Spleen (tissue), 11 donors: ENCODE results near the gene SAE1. TPM values are rescaled to one million over a fixed set of nuclear protein-coding genes. Genes with fewer than 3 reads are reported as not detected.
"Not testable (repeated sequence)": the region's sequence is repeated elsewhere in the genome, so short reads cannot be mapped to it uniquely, and the experiment has no call there.

Experiments used
- DNase-seq: peaks from one replicate; pipeline ENCODE4 v3.0.0-alpha.2; 2020
- H3K27ac ChIP-seq, 8 donors: fragments of 200-600 bp; sonication (generic) in 7 of 8; 1 replicate in 4 of 8; 2 replicates in 4 of 8; pipeline versions ENCODE4 v1.5.0 to v1.8.0; 2016 to 2021; ENCODE audit warnings: inconsistent platforms in 4 of 8, mild to moderate bottlenecking in 4 of 8, moderate library complexity in 1 of 8
- H3K27me3 ChIP-seq, 7 donors: fragments of 200-600 bp; sonication (generic) in 6 of 7; replicated peaks in 1 of 7; 1 replicate in 4 of 7; 2 replicates in 3 of 7; pipeline versions ENCODE4 v1.5.0 to v1.8.0; 2016 to 2021; ENCODE audit warnings: inconsistent platforms in 3 of 7, mild to moderate bottlenecking in 1 of 7
- H3K36me3 ChIP-seq, 6 donors: fragments of 200-600 bp; sonication (generic) in 5 of 6; 1 replicate in 4 of 6; 2 replicates in 2 of 6; pipeline versions ENCODE4 v1.5.0 to v1.8.0; 2016 to 2021; ENCODE audit warnings: inconsistent platforms in 2 of 6
- H3K4me1 ChIP-seq, 6 donors: fragments of 200-600 bp; sonication (generic) in 5 of 6; 1 replicate in 3 of 6; 2 replicates in 3 of 6; pipeline versions ENCODE4 v1.5.0 to v1.8.0; 2016 to 2021; ENCODE audit warnings: inconsistent platforms in 3 of 6
- H3K4me3 ChIP-seq, 8 donors: fragments of 200-600 bp; sonication (generic) in 7 of 8; 1 replicate in 4 of 8; 2 replicates in 4 of 8; pipeline versions ENCODE4 v1.5.0 to v1.8.0; 2016 to 2021; ENCODE audit warnings: inconsistent platforms in 4 of 8, mild to moderate bottlenecking in 4 of 8, moderate library complexity in 2 of 8
- H3K9me3 ChIP-seq, 8 donors: fragments of 200-600 bp; sonication (generic) in 7 of 8; 1 replicate in 4 of 8; 2 replicates in 4 of 8; pipeline versions ENCODE4 v1.5.0 to v1.8.0; 2016 to 2021; ENCODE audit warnings: inconsistent platforms in 4 of 8
- CTCF ChIP-seq, 11 experiments: fragments of 200-600 bp in 7 of 11; fragments of 450-650 bp in 4 of 11; sonication (generic) in 4 of 11; IDR thresholded peaks in 8 of 11; conservative IDR thresholded peaks in 3 of 11; 1 replicate in 7 of 11; 2 replicates in 4 of 11; pipeline versions ENCODE4 v1.4.0 to v1.8.0; 2016 to 2021; ENCODE audit warnings: antibody characterized with exemption in 11 of 11, inconsistent platforms in 4 of 11, mild to moderate bottlenecking in 1 of 11
- POLR2A ChIP-seq, 3 donors: fragments of 450-650 bp; IDR thresholded peaks; one replicate each; pipeline ENCODE4 v1.5.1; 2017; ENCODE audit warnings: antibody characterized with exemption in 3 of 3, mild to moderate bottlenecking in 1 of 3
- POLR2AphosphoS5 ChIP-seq, 3 donors: sonication (generic); formaldehyde crosslinking; IDR thresholded peaks; one replicate each; pipeline ENCODE4 v1.5.1; 2017; ENCODE audit warnings: antibody characterized with exemption in 3 of 3
- WGBS, 5 donors: extraction: QIAGEN DNeasy Blood & Tissue Kit in 3 of 5; methylation state at CpG; one replicate each; pipeline versions ENCODE4 v1.1.5 to v1.1.7; 2013 to 2018; 5-methylcytosine and 5-hydroxymethylcytosine counted together
- intact Hi-C: fragments of 100-400 bp; cut with DNase I; formaldehyde crosslinking; loops from one replicate; pipeline ENCODE4 v1.15.0; 2023; ENCODE audit warnings: low total_unique reads
- polyA plus RNA-seq, 3 donors: library from polyadenylated mRNA; stranded (reverse); fragments of 200-250 nt; gene quantifications; one replicate each; pipeline ENCODE4 v1.2.1, GENCODE V29; 2013
- total RNA-seq, 7 donors: library from RNA; depleted of rRNA in 3 of 7; stranded (reverse); fragments of >200 nt in 3 of 7; fragmentation: NEBNext Ultra II Directional in 4 of 7; extraction: Animal tissue kit (Norgen Biotek cat#: 25700) in 4 of 7; gene quantifications; one replicate each; pipeline versions ENCODE4 v1.1.0 to v1.2.1, GENCODE V29; 2016 to 2021
- donor health status: healthy with polysubstance abuse.
- donor health status: DM: no; HTN: no; CAD: no; lungs with moderate emphysema.
- donor health status: DM: no; HTN: no; CAD: no.
- donor health status: Bipolar disorder and iron deficiency.
- donor health status: healthy.
- donor health status: DM: no; HTN: no; CAD: no.
- donor health status: DM: yes; HTN: yes; CAD: no.

The SAE1 gene
- total and polyA plus RNA-seq, 10 donors: 28.1 to 72.4 (median 55.9) TPM

DNA sequence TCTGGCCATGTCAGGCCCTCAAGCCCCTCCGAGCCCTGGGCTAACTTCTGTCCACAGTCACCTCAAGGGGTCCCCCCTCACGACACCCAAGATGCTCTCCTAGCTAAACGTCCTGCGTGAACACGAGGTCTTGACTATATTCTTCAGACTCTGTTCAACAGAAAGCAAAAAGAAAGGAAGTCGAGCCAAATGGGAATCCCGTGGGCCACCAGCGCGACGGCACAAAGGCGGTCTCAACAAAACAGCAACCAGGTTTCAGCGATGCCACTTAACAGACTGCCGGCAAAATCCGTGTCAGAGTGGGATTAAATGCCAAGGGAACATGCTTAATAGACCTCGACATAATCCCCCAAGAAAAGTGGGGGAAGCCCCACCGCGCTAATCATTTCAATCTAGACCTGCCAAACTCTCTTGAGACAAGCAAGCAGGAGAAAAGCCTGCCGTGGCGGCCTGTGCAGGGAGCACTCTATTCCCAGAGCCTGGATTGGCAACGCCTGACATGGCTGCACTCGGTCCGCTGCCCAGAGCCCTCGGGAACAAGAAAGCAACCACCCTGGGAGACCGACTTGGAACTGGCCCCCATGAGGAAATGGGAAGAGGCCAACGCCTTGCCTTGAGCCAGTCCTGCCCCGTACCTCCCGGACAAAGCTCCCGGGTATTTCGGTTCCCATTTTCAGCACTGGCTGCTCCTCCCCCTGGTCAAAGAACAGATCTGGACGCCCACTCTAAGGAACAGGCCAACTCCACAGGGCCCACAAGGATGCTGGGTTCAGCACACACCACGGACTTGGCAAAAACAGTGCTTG, 33.0 kb upstream of the SAE1 start:
- Histone ChIP-seq H3K9me3 (no peaks in the 10 kb centered on the region), H3K36me3 (peaks cover 0 to 63% (median 22%) of the 10 kb centered on the region in 6 donors), H3K27ac (peak overlapping the region in 1 of 8 donors; percentile 86), H3K4me1 (peaks cover 16 to 98% (median 60%) of the 10 kb centered on the region in 6 donors), H3K4me3 (no peak overlapping the region), H3K27me3 (no peaks in the 10 kb centered on the region)
- TF ChIP-seq POLR2AphosphoS5 (IDR thresholded peaks at IDR 0.05): no peak
- TF ChIP-seq POLR2A (IDR thresholded peaks at IDR 0.05): no peak
- TF ChIP-seq CTCF (IDR thresholded peaks at IDR 0.05 in 8 of 11, conservative IDR thresholded peaks at IDR 0.05 in 3 of 11): no peak
- DNase-seq: peak; percentile 62
- intact Hi-C loops: no loop called here
- WGBS, 5 donors: 84 to 94% (median 88%) methylated on average over 26 to 31 of the region's 31 CpGs

DNA sequence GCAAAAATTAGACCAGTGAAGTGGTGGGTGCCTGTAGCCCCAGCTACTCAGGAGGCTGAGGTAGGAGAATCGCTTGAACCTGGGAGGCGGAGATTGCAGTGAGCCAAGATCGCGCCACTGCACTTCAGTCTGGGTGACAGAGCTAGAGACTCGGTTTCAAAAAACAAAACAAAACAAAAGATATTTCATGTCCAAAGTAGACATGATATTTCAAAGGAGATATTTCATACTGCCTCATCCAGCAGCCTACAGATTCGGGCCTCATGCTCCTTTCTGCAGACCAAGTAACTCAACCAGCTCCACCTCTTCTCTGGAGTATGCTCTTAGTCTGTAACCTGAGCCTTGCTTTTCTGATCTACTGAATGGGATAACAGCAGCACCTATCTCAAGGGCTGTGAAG, 32.0 kb upstream of the SAE1 start:
- WGBS, 5 donors: 94 to 97% (median 97%) methylated on average over 6 of the region's 6 CpGs

DNA sequence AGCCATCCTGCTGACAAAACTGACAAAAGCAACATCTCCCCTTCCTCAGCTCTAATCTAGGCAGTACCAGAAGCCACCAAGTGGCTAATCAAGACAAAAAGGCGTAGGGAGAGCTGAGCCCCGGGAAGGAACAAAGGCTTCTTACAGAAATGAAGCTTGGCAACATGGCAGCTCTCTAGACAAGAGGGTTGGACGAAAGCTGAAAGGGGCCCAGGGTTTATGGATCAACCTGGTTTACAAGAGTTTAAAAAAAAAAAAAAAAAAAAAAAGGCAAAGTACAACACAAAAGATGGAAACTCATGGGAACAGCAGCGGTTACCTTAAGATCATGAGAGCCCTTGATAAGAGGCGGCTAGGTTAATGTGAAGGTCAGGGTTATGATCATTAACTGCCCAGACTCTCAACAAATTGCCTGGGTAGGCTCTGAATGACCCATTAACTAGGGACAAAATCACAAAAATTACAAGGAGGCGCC, 31.0 kb upstream of the SAE1 start:
- H3K9me3 ChIP-seq: no peaks in the 10 kb centered on the region
- no peak overlapping the region for H3K27ac ChIP-seq
- intact Hi-C loops: no loop called here
- peaks cover 6 to 97% (median 50%) of the 10 kb centered on the region in 6 donors for H3K4me1 ChIP-seq
- 85 to 93% (median 86%) methylated on average over 6 of the region's 6 CpGs for WGBS, 5 donors
- TF ChIP-seq POLR2A (IDR thresholded peaks at IDR 0.05) (no peak), CTCF (IDR thresholded peaks at IDR 0.05 in 8 of 11, conservative IDR thresholded peaks at IDR 0.05 in 3 of 11) (no peak), POLR2AphosphoS5 (IDR thresholded peaks at IDR 0.05) (no peak)
- no peaks in the 10 kb centered on the region for H3K27me3 ChIP-seq
- H3K4me3 ChIP-seq: no peak overlapping the region
- H3K36me3 ChIP-seq: peaks cover 0 to 49% (median 6%) of the 10 kb centered on the region in 6 donors
- DNase-seq: peak; percentile 14

More for the DNA sequence above, 32.0 kb upstream of the SAE1 start:
- H3K36me3 ChIP-seq: peaks cover 0 to 53% (median 14%) of the 10 kb centered on the region in 6 donors
- no peak overlapping the region for H3K4me3 ChIP-seq
- no peak for TF ChIP-seq POLR2AphosphoS5 (IDR thresholded peaks at IDR 0.05)
- TF ChIP-seq POLR2A (IDR thresholded peaks at IDR 0.05): no peak
- TF ChIP-seq CTCF (IDR thresholded peaks at IDR 0.05 in 8 of 11, conservative IDR thresholded peaks at IDR 0.05 in 3 of 11): no peak
- peak; percentile 9 for DNase-seq
- no peaks in the 10 kb centered on the region for H3K9me3 ChIP-seq
- peaks cover 16 to 98% (median 60%) of the 10 kb centered on the region in 6 donors for H3K4me1 ChIP-seq
- intact Hi-C loops: no loop called here
- H3K27me3 ChIP-seq: no peaks in the 10 kb centered on the region
- no peak overlapping the region for H3K27ac ChIP-seq

DNA sequence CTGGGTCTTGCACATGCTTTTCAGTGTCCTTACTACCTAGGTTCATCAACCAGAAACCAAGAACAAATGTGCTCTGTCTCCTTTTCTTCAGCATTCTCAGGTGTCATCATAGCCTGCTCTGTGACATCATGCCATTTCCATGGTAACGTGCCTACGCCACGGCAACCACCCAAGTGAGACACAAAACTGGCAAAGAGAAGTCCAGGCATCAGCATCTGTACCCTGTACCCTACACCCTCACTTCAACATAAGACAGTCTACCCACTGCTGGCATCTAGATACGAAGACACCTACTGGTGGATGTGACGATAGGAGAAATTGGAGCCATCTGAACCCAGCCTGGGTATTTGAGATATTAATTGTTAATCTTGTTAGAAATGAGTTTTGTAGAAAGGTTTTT, 30.3 kb upstream of the SAE1 start:
- no peak overlapping the region for H3K27ac ChIP-seq
- peaks cover 0 to 97% (median 44%) of the 10 kb centered on the region in 6 donors for H3K4me1 ChIP-seq
- peak; percentile 4 for DNase-seq
- intact Hi-C loops: no loop called here
- no peaks in the 10 kb centered on the region for H3K9me3 ChIP-seq
- 90 to 95% (median 94%) methylated on average over 5 of the region's 5 CpGs for WGBS, 5 donors
- peaks cover 0 to 54% (median 6%) of the 10 kb centered on the region in 6 donors for H3K36me3 ChIP-seq
- no peak overlapping the region for H3K4me3 ChIP-seq
- H3K27me3 ChIP-seq: no peaks in the 10 kb centered on the region
- TF ChIP-seq POLR2AphosphoS5 (IDR thresholded peaks at IDR 0.05) (no peak), POLR2A (IDR thresholded peaks at IDR 0.05) (no peak), CTCF (IDR thresholded peaks at IDR 0.05 in 8 of 11, conservative IDR thresholded peaks at IDR 0.05 in 3 of 11) (no peak)

DNA sequence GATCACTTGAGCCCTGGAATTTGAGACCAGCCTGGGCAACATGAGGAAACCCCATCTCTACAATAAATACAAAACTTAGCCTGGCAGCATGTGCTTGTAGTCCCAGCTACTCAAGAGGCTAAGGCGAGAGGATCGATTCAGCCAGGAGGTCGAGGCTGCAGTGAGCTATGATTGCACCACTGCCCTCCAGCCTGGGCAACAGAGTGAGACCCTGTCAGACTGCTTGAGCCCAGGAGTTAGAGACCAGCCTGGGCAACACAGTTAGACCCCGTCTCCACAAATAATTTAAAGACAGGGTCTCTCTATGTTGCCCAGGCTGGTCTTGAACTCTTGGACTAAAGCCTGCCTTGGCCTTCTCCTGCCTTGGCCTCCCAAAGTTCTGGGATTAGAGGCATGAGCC, 29.5 kb upstream of the SAE1 start:
- DNase-seq: peak; percentile 37
- intact Hi-C loops, H3K9me3 ChIP-seq, H3K27ac ChIP-seq, H3K27me3 ChIP-seq, H3K4me3 ChIP-seq: not testable (repeated sequence)
- H3K36me3 ChIP-seq: peaks cover 0 to 57% (median 6%) of the 10 kb centered on the region in 6 donors
- WGBS, 5 donors: 90 to 98% (median 95%) methylated on average over 2 to 4 of the region's 4 CpGs
- H3K4me1 ChIP-seq: peaks cover 1 to 97% (median 42%) of the 10 kb centered on the region in 6 donors
